B cell (primary cell): Measurements from ENCODE around the gene GABRR2. TPM values are rescaled to one million over a fixed set of nuclear protein-coding genes. Genes with fewer than 3 reads are reported as not detected.

Source experiments
- ATAC-seq: fragments of 200-7000 bp; cut with Tn5 transposase; one replicate; pipeline ENCODE4 v1.10.0; 2021; ENCODE audit warnings: low read depth, mild to moderate bottlenecking, moderate number of reproducible peaks, moderate library complexity
- CTCF ChIA-PET: fragments of 350-600 bp; sonication (Branson Sonifier 250); formaldehyde crosslinking; loops from one replicate; lab custom pipeline; 2021; ENCODE audit warnings: antibody characterized with exemption, inconsistent platforms; lab: Charles Lee
- POLR2A ChIA-PET: fragments of 350-600 bp; sonication (Branson Sonifier 250); formaldehyde crosslinking; loops from one replicate; lab custom pipeline; 2021; ENCODE audit warnings: antibody characterized with exemption; lab: Charles Lee
- DNase-seq: peaks from one replicate; pipeline ENCODE4 v3.0.0; 2013
- H2AFZ ChIP-seq: 2 replicates; pipeline ENCODE4 v1.6.1; 2012; ENCODE audit warnings: mild to moderate bottlenecking, low read depth, low read length; ENCODE audit not compliant: insufficient read depth, poor library complexity, severe bottlenecking
- H3K27ac ChIP-seq, 2 donors: 1 replicate in 1 of 2; 2 replicates in 1 of 2; pipeline ENCODE4 v1.5.1; 2012 to 2013; ENCODE audit warnings: low read length in 2 of 2, mild to moderate bottlenecking in 2 of 2, moderate library complexity in 1 of 2
- H3K27me3 ChIP-seq, 4 experiments: fragments of 200-600 bp in 1 of 4; sonication (generic) in 1 of 4; replicated peaks in 1 of 4; 1 replicate in 2 of 4; 2 replicates in 2 of 4; pipeline versions ENCODE4 v1.6.1 to v1.7.0; 2013 to 2016; ENCODE audit warnings: low read length in 3 of 4, mild to moderate bottlenecking in 2 of 4, mixed read lengths in 1 of 4, moderate library complexity in 1 of 4; ENCODE audit not compliant: insufficient read depth in 4 of 4, control insufficient read depth in 3 of 4; ENCODE audit errors: control extremely low read depth in 1 of 4
- H3K36me3 ChIP-seq, 2 experiments: replicated peaks in 1 of 2; 1 replicate in 1 of 2; 2 replicates in 1 of 2; pipeline versions ENCODE4 v1.6.1 to v1.7.1; 2013; ENCODE audit warnings: low read length in 1 of 2; ENCODE audit not compliant: insufficient read depth in 2 of 2, control insufficient read depth in 1 of 2; ENCODE audit errors: control extremely low read depth in 1 of 2, extremely low read depth in 1 of 2
- H3K4me1 ChIP-seq, 2 donors: fragments of 200-600 bp in 1 of 2; sonication (generic) in 1 of 2; 1 replicate in 1 of 2; 2 replicates in 1 of 2; pipeline versions ENCODE4 v1.5.1 to v1.6.1; 2013 to 2017; ENCODE audit warnings: low read length in 2 of 2; ENCODE audit not compliant: control insufficient read depth in 2 of 2, insufficient read depth in 2 of 2
- H3K4me2 ChIP-seq: replicated peaks from 2 replicates; pipeline ENCODE3; 2012; ENCODE audit warnings: mild to moderate bottlenecking, low read depth, low read length; ENCODE audit not compliant: poor library complexity, severe bottlenecking
- H3K4me3 ChIP-seq, 5 experiments: fragments of 200-600 bp in 1 of 5; sonication (generic) in 1 of 5; 1 replicate in 3 of 5; 2 replicates in 2 of 5; pipeline versions ENCODE4 v1.5.1 to v1.7.0; 2011 to 2016; ENCODE audit warnings: low read length in 4 of 5, mild to moderate bottlenecking in 4 of 5, low read depth in 2 of 5, control low read depth in 1 of 5, moderate library complexity in 1 of 5; ENCODE audit not compliant: insufficient read depth in 1 of 5; ENCODE audit errors: control extremely low read depth in 1 of 5, extremely low read depth in 1 of 5
- H3K79me2 ChIP-seq: fragments of 200-600 bp; sonication (generic); one replicate; pipeline ENCODE4 v1.6.0; 2016; ENCODE audit warnings: low read length; ENCODE audit not compliant: control insufficient read depth, insufficient read depth
- H3K9ac ChIP-seq: fragments of 200-600 bp; sonication (generic); 2 replicates; pipeline ENCODE4 v1.6.1; 2017; ENCODE audit warnings: mild to moderate bottlenecking, low read length, moderate library complexity
- H3K9me3 ChIP-seq, 3 donors: one replicate each; pipeline versions ENCODE4 v1.6.1 to v1.7.1; 2013; ENCODE audit warnings: low read length in 2 of 3; ENCODE audit not compliant: control insufficient read depth in 2 of 3, insufficient read depth in 1 of 3; ENCODE audit errors: control extremely low read depth in 1 of 3
- H4K20me1 ChIP-seq: 2 replicates; pipeline ENCODE4 v1.6.0; 2012; ENCODE audit warnings: mild to moderate bottlenecking, low read length; ENCODE audit not compliant: insufficient read depth, control insufficient read depth, poor library complexity, severe bottlenecking
- H3K27ac Mint-ChIP-seq: one replicate; pipeline ENCODE4 v1.8.0; 2021; ENCODE audit warnings: mixed read lengths
- H3K27me3 Mint-ChIP-seq: one replicate; pipeline ENCODE4 v1.8.0; 2021; ENCODE audit warnings: mixed read lengths
- H3K4me1 Mint-ChIP-seq: one replicate; pipeline ENCODE4 v1.8.0; 2021; ENCODE audit warnings: mixed read lengths
- H3K4me3 Mint-ChIP-seq: one replicate; pipeline ENCODE4 v1.8.0; 2021; ENCODE audit warnings: mixed read lengths
- H3K9me3 Mint-ChIP-seq: one replicate; pipeline ENCODE4 v1.8.0; 2022; ENCODE audit warnings: mixed read lengths; ENCODE audit not compliant: insufficient read depth
- CTCF ChIP-seq: fragments of 200-600 bp; IDR thresholded peaks from one replicate; pipeline ENCODE4 v1.8.0; 2022; ENCODE audit warnings: antibody characterized with exemption, mild to moderate bottlenecking
- EZH2 ChIP-seq: IDR thresholded peaks from 2 replicates; pipeline ENCODE4 v1.6.1; 2012; ENCODE audit warnings: borderline replicate concordance, low read depth, mild to moderate bottlenecking, moderate library complexity, low read length; ENCODE audit not compliant: insufficient read depth, poor library complexity, severe bottlenecking
- WGBS: methylation state at CpG from one replicate; pipeline ENCODE4 v1.1.5; 2013; ENCODE audit warnings: missing lambda C conversion rate; ENCODE audit not compliant: insufficient coverage; 5-methylcytosine and 5-hydroxymethylcytosine counted together
- intact Hi-C: fragments of 100-400 bp; cut with micrococcal nuclease; formaldehyde crosslinking; loops from one replicate; pipeline ENCODE4 v1.10.0; 2022
- polyA plus RNA-seq: library from polyadenylated mRNA; depleted of rRNA; stranded (reverse); fragments of >200 nt; gene quantifications from 2 replicates; pipeline ENCODE4 v1.2.3, GENCODE V29; 2012
- total RNA-seq, 2 donors: library from RNA; stranded (reverse); fragments of 120-200 nt in 1 of 2; gene quantifications; 1 replicate in 1 of 2; 2 replicates in 1 of 2; pipeline versions ENCODE4 v1.2.3 to v1.2.4, GENCODE V29; 2013 to 2022

GABRR2 gene
- total and polyA plus RNA-seq, 2 donors (not counting 1 experiment from before 2014, with no cell fraction given): 0.59 to 4.7 TPM

GRCh38 chr6:89282749-89283148 is 32.4 kb downstream of the GABRR2 start:
- CTCF ChIA-PET: interaction anchor here (0.6 to 1.5 kb wide), 5 partner anchors 8 to 89 kb away, joined by 3 to 5 read pairs (median 3); no protein-coding TSS in a partner anchor
- no peak overlapping the region for H3K4me3 Mint-ChIP-seq
- Histone ChIP-seq H3K9me3 (peaks cover 0 to 3% (median 0%) of the 10 kb centered on the region in 3 donors), H3K4me1 (no peaks in the 10 kb centered on the region), H4K20me1 (no peaks in the 10 kb centered on the region), H3K79me2 (no peaks in the 10 kb centered on the region), H3K9ac (no peak overlapping the region), H3K36me3 (no peaks in the 10 kb centered on the region), H3K4me3 (no peak overlapping the region), H3K27ac (no peak overlapping the region), H2AFZ (no peak overlapping the region), H3K4me2 (no peak overlapping the region), H3K27me3 (no peaks in the 10 kb centered on the region)
- H3K9me3 Mint-ChIP-seq: no peaks in the 10 kb centered on the region
- WGBS: 98% methylated on average over 8 of the region's 9 CpGs
- H3K27me3 Mint-ChIP-seq: no peaks in the 10 kb centered on the region
- no peak for TF ChIP-seq CTCF
- no peak for TF ChIP-seq EZH2
- ATAC-seq (no peak), DNase-seq (no peak)
- POLR2A ChIA-PET: no interaction called here
- H3K4me1 Mint-ChIP-seq: peaks cover 4% of the 10 kb centered on the region
- H3K27ac Mint-ChIP-seq: no peak overlapping the region
- intact Hi-C loops: no loop called here

- CTCF ChIA-PET: interaction anchor here (1.4 kb wide), 2 partner anchors 11 to 17 kb away, joined by 3 read pairs; no protein-coding TSS in a partner anchor
- no peak overlapping the region for H2AFZ ChIP-seq
- H3K4me2 ChIP-seq: no peak overlapping the region
- peak; percentile 58 for DNase-seq
- no peaks in the 10 kb centered on the region for H3K79me2 ChIP-seq
- no peaks in the 10 kb centered on the region for H4K20me1 ChIP-seq
- POLR2A ChIA-PET: no interaction called here
- no peaks in the 10 kb centered on the region for H3K9me3 Mint-ChIP-seq
- no peaks in the 10 kb centered on the region for H3K4me1 ChIP-seq
- no peak for TF ChIP-seq EZH2
- peak; percentile 65 for TF ChIP-seq CTCF
- no peak overlapping the region for H3K27ac ChIP-seq
- ATAC-seq: peak; percentile 76
- 61% methylated on average over 10 of the region's 10 CpGs for WGBS
- no peak overlapping the region for H3K9ac ChIP-seq
- intact Hi-C loops: no loop called here
- no peak overlapping the region for H3K4me3 Mint-ChIP-seq
- H3K9me3 ChIP-seq: peaks cover 0 to 3% (median 0%) of the 10 kb centered on the region in 3 donors
- H3K27me3 ChIP-seq: no peaks in the 10 kb centered on the region
- H3K27ac Mint-ChIP-seq: no peak overlapping the region
- H3K36me3 ChIP-seq: no peaks in the 10 kb centered on the region
- H3K4me3 ChIP-seq: no peak overlapping the region
- H3K27me3 Mint-ChIP-seq: no peaks in the 10 kb centered on the region
- H3K4me1 Mint-ChIP-seq: peaks cover 4% of the 10 kb centered on the region
Observed at GRCh38 chr6:89281779-89282246, 33.3 kb downstream of the GABRR2 start.
